Sigmoid colon (tissue), 7 donors: Measurements from ENCODE around the gene GPR37. TPM values are rescaled to one million over a fixed set of nuclear protein-coding genes. Genes with fewer than 3 reads are reported as not detected.

ENCODE experiments used
- DNase-seq: peaks from one replicate; pipeline ENCODE4 v3.0.0-alpha.2; 2019
- H3K27ac ChIP-seq, 4 donors: fragments of 200-600 bp; sonication (generic); one replicate each; pipeline ENCODE4 v1.5.1; 2016 to 2019; ENCODE audit warnings: mild to moderate bottlenecking in 1 of 4
- H3K27me3 ChIP-seq, 3 donors: fragments of 200-600 bp; sonication (generic); one replicate each; pipeline ENCODE4 v1.5.1; 2019; ENCODE audit warnings: mild to moderate bottlenecking in 1 of 3
- H3K36me3 ChIP-seq, 4 donors: fragments of 200-600 bp; sonication (generic); one replicate each; pipeline ENCODE4 v1.5.1; 2016 to 2019
- H3K4me1 ChIP-seq, 4 donors: fragments of 200-600 bp; sonication (generic); one replicate each; pipeline ENCODE4 v1.5.1; 2017 to 2019
- H3K4me3 ChIP-seq, 4 donors: fragments of 200-600 bp; sonication (generic); one replicate each; pipeline ENCODE4 v1.5.1; 2017 to 2019; ENCODE audit warnings: mild to moderate bottlenecking in 2 of 4, moderate library complexity in 1 of 4
- H3K9me3 ChIP-seq, 4 donors: fragments of 200-600 bp in 3 of 4; sonication (generic) in 3 of 4; one replicate each; pipeline versions ENCODE4 v1.5.1 to v1.6.1; 2013 to 2019
- EP300 ChIP-seq, 4 donors: sonication (generic); formaldehyde crosslinking; IDR thresholded peaks; one replicate each; pipeline ENCODE4 v1.6.1; 2017; ENCODE audit warnings: antibody characterized with exemption in 4 of 4
- POLR2A ChIP-seq, 2 donors: fragments of 450-650 bp; IDR thresholded peaks; one replicate each; pipeline ENCODE4 v1.6.1; 2016; ENCODE audit warnings: antibody characterized with exemption in 2 of 2, mild to moderate bottlenecking in 2 of 2, moderate library complexity in 2 of 2
- POLR2AphosphoS5 ChIP-seq, 4 donors: sonication (generic); formaldehyde crosslinking; IDR thresholded peaks; one replicate each; pipeline ENCODE4 v1.6.1; 2017; ENCODE audit warnings: antibody characterized with exemption in 4 of 4
- WGBS, 2 donors: extraction: QIAGEN DNeasy Blood & Tissue Kit; methylation state at CpG; one replicate each; pipeline ENCODE4 v1.1.7; 2013; 5-methylcytosine and 5-hydroxymethylcytosine counted together
- intact Hi-C: fragments of 100-400 bp; cut with DNase I; formaldehyde crosslinking; loops from one replicate; pipeline ENCODE4 v1.15.1; 2023
- polyA plus RNA-seq, 3 donors: library from polyadenylated mRNA; stranded (reverse); fragments of 200-250 nt; gene quantifications; one replicate each; pipeline ENCODE4 v1.2.3, GENCODE V29; 2013
- total RNA-seq, 4 donors: library from RNA; depleted of rRNA; stranded (reverse); fragments of >200 nt; gene quantifications; one replicate each; pipeline ENCODE4 v1.1.0, GENCODE V29; 2016
- TF ChIP-seq, protein P1 (sequence below), 4 experiments: fragments of 450-650 bp in 3 of 4; fragments of 200-600 bp in 1 of 4; IDR thresholded peaks; one replicate each; pipeline ENCODE4 v1.5.1; 2016 to 2019; ENCODE audit warnings: antibody characterized with exemption in 4 of 4, mild to moderate bottlenecking in 3 of 4, moderate library complexity in 2 of 4
- donor health status: healthy with polysubstance abuse.
- donor health status: Bipolar disorder and iron deficiency.
- donor health status: healthy.

Gene GPR37
- total and polyA plus RNA-seq, 7 donors: 0.68 to 2.3 (median 1.4) TPM; not detected in 2

DNA sequence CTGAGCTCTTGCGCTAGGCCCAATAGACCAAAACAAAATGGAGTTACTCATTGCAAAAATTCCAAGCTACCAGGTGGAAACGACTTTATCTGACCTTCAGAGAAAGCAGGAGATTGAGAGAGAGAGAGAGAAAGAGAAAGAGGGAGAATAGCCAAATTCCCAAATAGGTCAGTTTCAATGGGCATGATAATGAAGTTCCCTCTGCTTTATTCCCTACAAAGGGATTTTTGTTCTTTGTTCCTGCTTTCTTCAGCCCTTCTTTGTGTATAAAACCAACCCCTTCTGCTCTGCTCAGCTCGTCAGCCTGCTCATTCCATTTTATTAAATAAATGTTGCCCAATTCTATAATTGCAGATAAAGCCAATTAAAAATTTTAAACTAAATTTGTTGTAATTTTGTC lies 45.0 kb upstream of the GPR37 start:
- Histone ChIP-seq H3K36me3 (no peaks in the 10 kb centered on the region), H3K27ac (no peak overlapping the region), H3K4me3 (no peak overlapping the region), H3K27me3 (no peaks in the 10 kb centered on the region), H3K9me3 (no peaks in the 10 kb centered on the region), H3K4me1 (no peaks in the 10 kb centered on the region)
- WGBS, 2 donors: 65 to 74% methylated on average over 3 of the region's 3 CpGs
- DNase-seq: no peak
- TF ChIP-seq, protein P1, sequence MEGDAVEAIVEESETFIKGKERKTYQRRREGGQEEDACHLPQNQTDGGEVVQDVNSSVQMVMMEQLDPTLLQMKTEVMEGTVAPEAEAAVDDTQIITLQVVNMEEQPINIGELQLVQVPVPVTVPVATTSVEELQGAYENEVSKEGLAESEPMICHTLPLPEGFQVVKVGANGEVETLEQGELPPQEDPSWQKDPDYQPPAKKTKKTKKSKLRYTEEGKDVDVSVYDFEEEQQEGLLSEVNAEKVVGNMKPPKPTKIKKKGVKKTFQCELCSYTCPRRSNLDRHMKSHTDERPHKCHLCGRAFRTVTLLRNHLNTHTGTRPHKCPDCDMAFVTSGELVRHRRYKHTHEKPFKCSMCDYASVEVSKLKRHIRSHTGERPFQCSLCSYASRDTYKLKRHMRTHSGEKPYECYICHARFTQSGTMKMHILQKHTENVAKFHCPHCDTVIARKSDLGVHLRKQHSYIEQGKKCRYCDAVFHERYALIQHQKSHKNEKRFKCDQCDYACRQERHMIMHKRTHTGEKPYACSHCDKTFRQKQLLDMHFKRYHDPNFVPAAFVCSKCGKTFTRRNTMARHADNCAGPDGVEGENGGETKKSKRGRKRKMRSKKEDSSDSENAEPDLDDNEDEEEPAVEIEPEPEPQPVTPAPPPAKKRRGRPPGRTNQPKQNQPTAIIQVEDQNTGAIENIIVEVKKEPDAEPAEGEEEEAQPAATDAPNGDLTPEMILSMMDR (IDR thresholded peaks at IDR 0.05): no peak
- TF ChIP-seq POLR2A (IDR thresholded peaks at IDR 0.05): no peak
- TF ChIP-seq EP300 (IDR thresholded peaks at IDR 0.05): no peak
- no peak for TF ChIP-seq POLR2AphosphoS5 (IDR thresholded peaks at IDR 0.05)
- intact Hi-C loops: no loop called here

DNA sequence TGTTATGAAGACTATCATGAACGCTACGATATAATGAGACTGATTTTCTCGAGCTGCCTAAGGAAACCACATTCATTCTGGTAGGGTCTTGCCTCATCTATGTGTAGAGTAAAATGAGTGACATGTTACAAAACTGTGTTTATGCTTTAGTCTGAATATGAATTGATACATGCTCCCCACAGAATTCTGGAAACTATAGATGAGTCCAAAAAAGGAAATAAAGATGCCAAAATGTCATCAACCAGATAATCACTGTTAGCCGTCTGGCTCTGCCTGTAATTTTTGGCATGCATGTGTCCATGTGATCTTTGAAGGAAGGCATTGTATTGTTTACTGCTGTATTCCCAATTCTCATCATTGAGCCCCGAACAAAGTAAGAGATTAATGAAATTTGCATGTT lies 42.6 kb upstream of the GPR37 start:
- no peaks in the 10 kb centered on the region for H3K9me3 ChIP-seq
- no peaks in the 10 kb centered on the region for H3K4me1 ChIP-seq
- intact Hi-C loops: no loop called here
- no peak overlapping the region for H3K27ac ChIP-seq
- no peak for DNase-seq
- 81 to 87% methylated on average over 5 of the region's 5 CpGs for WGBS, 2 donors
- TF ChIP-seq, protein P1 (IDR thresholded peaks at IDR 0.05): no peak
- no peak for TF ChIP-seq EP300 (IDR thresholded peaks at IDR 0.05)
- TF ChIP-seq POLR2AphosphoS5 (IDR thresholded peaks at IDR 0.05): no peak
- TF ChIP-seq POLR2A (IDR thresholded peaks at IDR 0.05): no peak
- no peak overlapping the region for H3K4me3 ChIP-seq
- H3K36me3 ChIP-seq: no peaks in the 10 kb centered on the region
- H3K27me3 ChIP-seq: no peaks in the 10 kb centered on the region

DNA sequence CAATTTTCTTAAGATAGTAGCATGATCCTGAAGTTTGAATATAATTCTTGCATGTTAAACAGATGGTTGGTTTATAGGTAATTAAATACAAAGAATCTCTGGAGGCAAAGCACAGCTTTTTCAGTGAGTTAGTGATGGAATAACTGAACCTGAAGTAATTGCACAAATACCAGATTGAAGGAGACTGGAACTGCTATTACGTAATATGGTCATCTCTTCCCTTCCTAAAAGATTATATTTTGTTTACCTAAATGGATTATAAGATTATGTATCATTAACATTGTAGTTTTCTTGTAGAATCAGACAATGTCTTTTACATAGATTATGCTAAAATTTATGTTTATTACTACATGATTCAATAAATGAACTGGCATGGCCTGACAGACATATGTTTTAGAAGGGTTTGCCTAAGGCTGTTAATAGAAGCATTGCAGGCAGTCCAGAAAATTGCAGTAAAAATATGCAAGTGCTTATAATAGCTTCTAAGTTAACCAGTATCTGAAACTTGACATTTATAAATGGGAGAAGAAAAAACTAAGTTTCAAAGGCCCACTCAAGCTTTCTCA lies 35.8 kb upstream of the GPR37 start:
- TF ChIP-seq, protein P1 (IDR thresholded peaks at IDR 0.05): no peak
- TF ChIP-seq EP300 (IDR thresholded peaks at IDR 0.05) (no peak), POLR2A (IDR thresholded peaks at IDR 0.05) (no peak), POLR2AphosphoS5 (IDR thresholded peaks at IDR 0.05) (no peak)
- no peaks in the 10 kb centered on the region for H3K9me3 ChIP-seq
- H3K27me3 ChIP-seq: no peaks in the 10 kb centered on the region
- no peak overlapping the region for H3K27ac ChIP-seq
- peaks cover 0 to 10% (median 0%) of the 10 kb centered on the region in 4 donors for H3K4me1 ChIP-seq
- WGBS, 2 donors: 75 to 85% methylated on average over 1 of the region's 1 CpG
- intact Hi-C loops: no loop called here
- DNase-seq: no peak
- H3K36me3 ChIP-seq: no peaks in the 10 kb centered on the region
- no peak overlapping the region for H3K4me3 ChIP-seq

DNA sequence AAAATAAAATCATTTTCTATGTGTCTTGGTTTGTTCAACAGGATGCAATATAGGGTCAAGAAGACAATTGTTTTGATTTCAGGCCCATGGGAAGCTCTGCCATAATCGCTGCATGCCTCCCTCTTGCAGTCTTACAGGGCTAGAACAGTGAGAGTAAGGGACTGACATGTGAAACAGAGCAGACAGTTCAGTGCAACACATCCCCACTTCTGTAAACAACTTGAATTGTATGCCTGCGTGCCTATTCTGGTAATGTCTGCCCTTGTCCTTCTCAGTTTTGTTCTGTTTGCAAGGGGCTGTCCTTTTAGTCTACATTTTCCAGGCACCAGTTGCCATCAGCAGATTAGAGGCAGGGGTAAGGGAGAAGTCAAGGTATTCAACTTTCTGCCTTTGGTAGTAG lies 34.8 kb upstream of the GPR37 start:
- H3K4me3 ChIP-seq: no peak overlapping the region
- no peak for DNase-seq
- H3K27me3 ChIP-seq: no peaks in the 10 kb centered on the region
- intact Hi-C loops: no loop called here
- H3K4me1 ChIP-seq: peaks cover 0 to 10% (median 0%) of the 10 kb centered on the region in 4 donors
- TF ChIP-seq POLR2AphosphoS5 (IDR thresholded peaks at IDR 0.05) (no peak), POLR2A (IDR thresholded peaks at IDR 0.05) (no peak), EP300 (IDR thresholded peaks at IDR 0.05) (no peak)
- TF ChIP-seq, protein P1 (IDR thresholded peaks at IDR 0.05): no peak
- no peaks in the 10 kb centered on the region for H3K36me3 ChIP-seq
- no peaks in the 10 kb centered on the region for H3K9me3 ChIP-seq
- WGBS, 2 donors: 67 to 71% methylated on average over 2 of the region's 2 CpGs
- H3K27ac ChIP-seq: no peak overlapping the region

GRCh38 chr7:124799448-124799847 lies 33.9 kb upstream of the GPR37 start:
- Histone ChIP-seq H3K4me3 (no peak overlapping the region), H3K27ac (no peak overlapping the region), H3K27me3 (no peaks in the 10 kb centered on the region), H3K9me3 (no peaks in the 10 kb centered on the region), H3K4me1 (peaks cover 0 to 10% (median 0%) of the 10 kb centered on the region in 4 donors), H3K36me3 (no peaks in the 10 kb centered on the region)
- WGBS, 2 donors: 83 to 87% methylated on average over 6 of the region's 6 CpGs
- TF ChIP-seq, protein P1 (IDR thresholded peaks at IDR 0.05): no peak
- TF ChIP-seq POLR2AphosphoS5 (IDR thresholded peaks at IDR 0.05) (no peak), POLR2A (IDR thresholded peaks at IDR 0.05) (no peak), EP300 (IDR thresholded peaks at IDR 0.05) (no peak)
- DNase-seq: no peak
- intact Hi-C loops: no loop called here
